Stomach (tissue), 4 donors: ENCODE data around the gene SSC5D.

Experiments
- POLR2A ChIP-seq, 4 donors: fragments of 450-650 bp; IDR thresholded peaks; one replicate each; pipeline ENCODE4 v1.6.1; 2016; ENCODE audit warnings: antibody characterized with exemption in 4 of 4, control low read depth in 2 of 4, mild to moderate bottlenecking in 1 of 4, moderate library complexity in 1 of 4
- POLR2AphosphoS5 ChIP-seq, 3 donors: sonication (generic); formaldehyde crosslinking; IDR thresholded peaks; one replicate each; pipeline ENCODE4 v1.6.1; 2016; ENCODE audit warnings: antibody characterized with exemption in 3 of 3
- TF ChIP-seq, protein P1 (sequence below), 7 experiments: fragments of 450-650 bp in 4 of 7; fragments of 200-600 bp in 3 of 7; sonication (generic) in 3 of 7; IDR thresholded peaks; one replicate each; pipeline ENCODE4 v1.5.1; 2016 to 2019; ENCODE audit warnings: antibody characterized with exemption in 7 of 7, control low read depth in 2 of 7, mild to moderate bottlenecking in 1 of 7

- TF ChIP-seq, protein P1, sequence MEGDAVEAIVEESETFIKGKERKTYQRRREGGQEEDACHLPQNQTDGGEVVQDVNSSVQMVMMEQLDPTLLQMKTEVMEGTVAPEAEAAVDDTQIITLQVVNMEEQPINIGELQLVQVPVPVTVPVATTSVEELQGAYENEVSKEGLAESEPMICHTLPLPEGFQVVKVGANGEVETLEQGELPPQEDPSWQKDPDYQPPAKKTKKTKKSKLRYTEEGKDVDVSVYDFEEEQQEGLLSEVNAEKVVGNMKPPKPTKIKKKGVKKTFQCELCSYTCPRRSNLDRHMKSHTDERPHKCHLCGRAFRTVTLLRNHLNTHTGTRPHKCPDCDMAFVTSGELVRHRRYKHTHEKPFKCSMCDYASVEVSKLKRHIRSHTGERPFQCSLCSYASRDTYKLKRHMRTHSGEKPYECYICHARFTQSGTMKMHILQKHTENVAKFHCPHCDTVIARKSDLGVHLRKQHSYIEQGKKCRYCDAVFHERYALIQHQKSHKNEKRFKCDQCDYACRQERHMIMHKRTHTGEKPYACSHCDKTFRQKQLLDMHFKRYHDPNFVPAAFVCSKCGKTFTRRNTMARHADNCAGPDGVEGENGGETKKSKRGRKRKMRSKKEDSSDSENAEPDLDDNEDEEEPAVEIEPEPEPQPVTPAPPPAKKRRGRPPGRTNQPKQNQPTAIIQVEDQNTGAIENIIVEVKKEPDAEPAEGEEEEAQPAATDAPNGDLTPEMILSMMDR (IDR thresholded peaks at IDR 0.05): no peak
- TF ChIP-seq POLR2A (IDR thresholded peaks at IDR 0.05): no peak
- TF ChIP-seq POLR2AphosphoS5 (IDR thresholded peaks at IDR 0.05): no peak
Measured at GRCh38 chr19:55492362-55492944, 4.2 kb downstream of the SSC5D start.
